ENCODE data around the gene UMAD1. TPM values are rescaled to one million over a fixed set of nuclear protein-coding genes. Genes with fewer than 3 reads are reported as not detected.

The UMAD1 gene
- total RNA-seq, 1 donor = 17.0 TPM

- H3K27ac ChIP-seq (ENCODE audit: low read depth, low read length) = no peak overlapping the region
- H3K4me3 ChIP-seq (ENCODE audit: insufficient read depth, low read length) = no peak overlapping the region
- no peaks in the 10 kb centered on the region for H3K4me1 ChIP-seq (ENCODE audit: insufficient read depth, low read length)
- no peak for DNase-seq (ENCODE audit: insufficient read length, low spot score, missing footprints)
- TF ChIP-seq CTCF (IDR thresholded peaks at IDR 0.05; ENCODE audit: extremely low read depth, low read depth, low read length) = no peak
- H3K36me3 ChIP-seq (ENCODE audit: insufficient read depth, low read length) = no peaks in the 10 kb centered on the region
- no peak overlapping the region for H3K4me2 ChIP-seq (ENCODE audit: insufficient read depth, low read length)
- H3K79me2 ChIP-seq (ENCODE audit: insufficient read depth, low read length) = no peaks in the 10 kb centered on the region
- H2AFZ ChIP-seq (ENCODE audit: low read length) = no peak overlapping the region
- H4K20me1 ChIP-seq (ENCODE audit: insufficient read depth, low read length) = no peaks in the 10 kb centered on the region
- H3K27me3 ChIP-seq (ENCODE audit: insufficient read depth, low read length) = no peaks in the 10 kb centered on the region
- peaks cover 5% of the 10 kb centered on the region for H3K9me3 ChIP-seq (ENCODE audit: low read depth, low read length)
Measured at GRCh38 chr7:7850150-7850549, 209.6 kb downstream of the UMAD1 start.

GRCh38 chr7:7851381-7851780 lies 210.8 kb downstream of the UMAD1 start:
- peaks cover 5% of the 10 kb centered on the region for H3K9me3 ChIP-seq (ENCODE audit: low read depth, low read length)
- DNase-seq (ENCODE audit: insufficient read length, low spot score, missing footprints) = no peak
- no peaks in the 10 kb centered on the region for H3K27me3 ChIP-seq (ENCODE audit: insufficient read depth, low read length)
- no peaks in the 10 kb centered on the region for H3K79me2 ChIP-seq (ENCODE audit: insufficient read depth, low read length)
- no peaks in the 10 kb centered on the region for H3K36me3 ChIP-seq (ENCODE audit: insufficient read depth, low read length)
- no peak overlapping the region for H3K4me2 ChIP-seq (ENCODE audit: insufficient read depth, low read length)
- no peaks in the 10 kb centered on the region for H3K4me1 ChIP-seq (ENCODE audit: insufficient read depth, low read length)
- H2AFZ ChIP-seq (ENCODE audit: low read length) = no peak overlapping the region
- H4K20me1 ChIP-seq (ENCODE audit: insufficient read depth, low read length) = no peaks in the 10 kb centered on the region
- no peak overlapping the region for H3K4me3 ChIP-seq (ENCODE audit: insufficient read depth, low read length)
- TF ChIP-seq CTCF (IDR thresholded peaks at IDR 0.05; ENCODE audit: extremely low read depth, low read depth, low read length) = no peak
- no peak overlapping the region for H3K27ac ChIP-seq (ENCODE audit: low read depth, low read length)

- Histone ChIP-seq H3K9me3 (ENCODE audit: low read depth, low read length) (peaks cover 5% of the 10 kb centered on the region), H4K20me1 (ENCODE audit: insufficient read depth, low read length) (no peaks in the 10 kb centered on the region), H3K79me2 (ENCODE audit: insufficient read depth, low read length) (no peaks in the 10 kb centered on the region), H3K27me3 (ENCODE audit: insufficient read depth, low read length) (no peaks in the 10 kb centered on the region), H3K4me3 (ENCODE audit: insufficient read depth, low read length) (no peak overlapping the region), H3K36me3 (ENCODE audit: insufficient read depth, low read length) (no peaks in the 10 kb centered on the region), H3K4me1 (ENCODE audit: insufficient read depth, low read length) (no peaks in the 10 kb centered on the region), H3K4me2 (ENCODE audit: insufficient read depth, low read length) (no peak overlapping the region), H2AFZ (ENCODE audit: low read length) (no peak overlapping the region), H3K27ac (ENCODE audit: low read depth, low read length) (no peak overlapping the region)
- DNase-seq (ENCODE audit: insufficient read length, low spot score, missing footprints) = no peak
- no peak for TF ChIP-seq CTCF (IDR thresholded peaks at IDR 0.05; ENCODE audit: extremely low read depth, low read depth, low read length)
Measured at GRCh38 chr7:7851991-7852390, 211.4 kb downstream of the UMAD1 start.

- Histone ChIP-seq H4K20me1 (ENCODE audit: insufficient read depth, low read length) (no peaks in the 10 kb centered on the region), H3K9me3 (ENCODE audit: low read depth, low read length) (peaks cover 5% of the 10 kb centered on the region), H3K4me2 (ENCODE audit: insufficient read depth, low read length) (no peak overlapping the region), H3K4me1 (ENCODE audit: insufficient read depth, low read length) (peaks cover 6% of the 10 kb centered on the region), H2AFZ (ENCODE audit: low read length) (no peak overlapping the region), H3K27ac (ENCODE audit: low read depth, low read length) (no peak overlapping the region), H3K4me3 (ENCODE audit: insufficient read depth, low read length) (no peak overlapping the region), H3K79me2 (ENCODE audit: insufficient read depth, low read length) (no peaks in the 10 kb centered on the region), H3K36me3 (ENCODE audit: insufficient read depth, low read length) (no peaks in the 10 kb centered on the region), H3K27me3 (ENCODE audit: insufficient read depth, low read length) (no peaks in the 10 kb centered on the region)
- TF ChIP-seq CTCF (IDR thresholded peaks at IDR 0.05; ENCODE audit: extremely low read depth, low read depth, low read length) = no peak
- peak; percentile 58 for DNase-seq (ENCODE audit: insufficient read length, low spot score, missing footprints)
Measured at GRCh38 chr7:7857143-7857583, 216.6 kb downstream of the UMAD1 start.
